B cell (primary cell): ENCODE results near the gene CCDC102A. TPM values are rescaled to one million over a fixed set of nuclear protein-coding genes. Genes with fewer than 3 reads are reported as not detected.
A peak's percentile ranks its signal among the peaks of the same experiment; 100 is the strongest.

ENCODE experiments used
- ATAC-seq: fragments of 200-7000 bp; cut with Tn5 transposase; one replicate; pipeline ENCODE4 v1.10.0; 2021; ENCODE audit warnings: low read depth, mild to moderate bottlenecking, moderate number of reproducible peaks, moderate library complexity
- CTCF ChIA-PET: fragments of 350-600 bp; sonication (Branson Sonifier 250); formaldehyde crosslinking; loops from one replicate; lab custom pipeline; 2021; ENCODE audit warnings: antibody characterized with exemption, inconsistent platforms; lab: Charles Lee
- POLR2A ChIA-PET: fragments of 350-600 bp; sonication (Branson Sonifier 250); formaldehyde crosslinking; loops from one replicate; lab custom pipeline; 2021; ENCODE audit warnings: antibody characterized with exemption; lab: Charles Lee
- DNase-seq: peaks from one replicate; pipeline ENCODE4 v3.0.0; 2013
- H2AFZ ChIP-seq: 2 replicates; pipeline ENCODE4 v1.6.1; 2012; ENCODE audit warnings: mild to moderate bottlenecking, low read depth, low read length; ENCODE audit not compliant: insufficient read depth, poor library complexity, severe bottlenecking
- H3K27ac ChIP-seq, 2 donors: 1 replicate in 1 of 2; 2 replicates in 1 of 2; pipeline ENCODE4 v1.5.1; 2012 to 2013; ENCODE audit warnings: low read length in 2 of 2, mild to moderate bottlenecking in 2 of 2, moderate library complexity in 1 of 2
- H3K27me3 ChIP-seq, 4 experiments: fragments of 200-600 bp in 1 of 4; sonication (generic) in 1 of 4; replicated peaks in 1 of 4; 1 replicate in 2 of 4; 2 replicates in 2 of 4; pipeline versions ENCODE4 v1.6.1 to v1.7.0; 2013 to 2016; ENCODE audit warnings: low read length in 3 of 4, mild to moderate bottlenecking in 2 of 4, mixed read lengths in 1 of 4, moderate library complexity in 1 of 4; ENCODE audit not compliant: insufficient read depth in 4 of 4, control insufficient read depth in 3 of 4; ENCODE audit errors: control extremely low read depth in 1 of 4
- H3K36me3 ChIP-seq, 2 experiments: replicated peaks in 1 of 2; 1 replicate in 1 of 2; 2 replicates in 1 of 2; pipeline versions ENCODE4 v1.6.1 to v1.7.1; 2013; ENCODE audit warnings: low read length in 1 of 2; ENCODE audit not compliant: insufficient read depth in 2 of 2, control insufficient read depth in 1 of 2; ENCODE audit errors: control extremely low read depth in 1 of 2, extremely low read depth in 1 of 2
- H3K4me1 ChIP-seq, 2 donors: fragments of 200-600 bp in 1 of 2; sonication (generic) in 1 of 2; 1 replicate in 1 of 2; 2 replicates in 1 of 2; pipeline versions ENCODE4 v1.5.1 to v1.6.1; 2013 to 2017; ENCODE audit warnings: low read length in 2 of 2; ENCODE audit not compliant: control insufficient read depth in 2 of 2, insufficient read depth in 2 of 2
- H3K4me2 ChIP-seq: replicated peaks from 2 replicates; pipeline ENCODE3; 2012; ENCODE audit warnings: mild to moderate bottlenecking, low read depth, low read length; ENCODE audit not compliant: poor library complexity, severe bottlenecking
- H3K4me3 ChIP-seq, 5 experiments: fragments of 200-600 bp in 1 of 5; sonication (generic) in 1 of 5; 1 replicate in 3 of 5; 2 replicates in 2 of 5; pipeline versions ENCODE4 v1.5.1 to v1.7.0; 2011 to 2016; ENCODE audit warnings: low read length in 4 of 5, mild to moderate bottlenecking in 4 of 5, low read depth in 2 of 5, control low read depth in 1 of 5, moderate library complexity in 1 of 5; ENCODE audit not compliant: insufficient read depth in 1 of 5; ENCODE audit errors: control extremely low read depth in 1 of 5, extremely low read depth in 1 of 5
- H3K79me2 ChIP-seq: fragments of 200-600 bp; sonication (generic); one replicate; pipeline ENCODE4 v1.6.0; 2016; ENCODE audit warnings: low read length; ENCODE audit not compliant: control insufficient read depth, insufficient read depth
- H3K9ac ChIP-seq: fragments of 200-600 bp; sonication (generic); 2 replicates; pipeline ENCODE4 v1.6.1; 2017; ENCODE audit warnings: mild to moderate bottlenecking, low read length, moderate library complexity
- H3K9me3 ChIP-seq, 3 donors: one replicate each; pipeline versions ENCODE4 v1.6.1 to v1.7.1; 2013; ENCODE audit warnings: low read length in 2 of 3; ENCODE audit not compliant: control insufficient read depth in 2 of 3, insufficient read depth in 1 of 3; ENCODE audit errors: control extremely low read depth in 1 of 3
- H4K20me1 ChIP-seq: 2 replicates; pipeline ENCODE4 v1.6.0; 2012; ENCODE audit warnings: mild to moderate bottlenecking, low read length; ENCODE audit not compliant: insufficient read depth, control insufficient read depth, poor library complexity, severe bottlenecking
- H3K27ac Mint-ChIP-seq: one replicate; pipeline ENCODE4 v1.8.0; 2021; ENCODE audit warnings: mixed read lengths
- H3K27me3 Mint-ChIP-seq: one replicate; pipeline ENCODE4 v1.8.0; 2021; ENCODE audit warnings: mixed read lengths
- H3K4me1 Mint-ChIP-seq: one replicate; pipeline ENCODE4 v1.8.0; 2021; ENCODE audit warnings: mixed read lengths
- H3K4me3 Mint-ChIP-seq: one replicate; pipeline ENCODE4 v1.8.0; 2021; ENCODE audit warnings: mixed read lengths
- H3K9me3 Mint-ChIP-seq: one replicate; pipeline ENCODE4 v1.8.0; 2022; ENCODE audit warnings: mixed read lengths; ENCODE audit not compliant: insufficient read depth
- EZH2 ChIP-seq: IDR thresholded peaks from 2 replicates; pipeline ENCODE4 v1.6.1; 2012; ENCODE audit warnings: borderline replicate concordance, low read depth, mild to moderate bottlenecking, moderate library complexity, low read length; ENCODE audit not compliant: insufficient read depth, poor library complexity, severe bottlenecking
- WGBS: methylation state at CpG from one replicate; pipeline ENCODE4 v1.1.5; 2013; ENCODE audit warnings: missing lambda C conversion rate; ENCODE audit not compliant: insufficient coverage; 5-methylcytosine and 5-hydroxymethylcytosine counted together
- intact Hi-C: fragments of 100-400 bp; cut with micrococcal nuclease; formaldehyde crosslinking; loops from one replicate; pipeline ENCODE4 v1.10.0; 2022
- polyA plus RNA-seq: library from polyadenylated mRNA; depleted of rRNA; stranded (reverse); fragments of >200 nt; gene quantifications from 2 replicates; pipeline ENCODE4 v1.2.3, GENCODE V29; 2012
- total RNA-seq, 2 donors: library from RNA; stranded (reverse); fragments of 120-200 nt in 1 of 2; gene quantifications; 1 replicate in 1 of 2; 2 replicates in 1 of 2; pipeline versions ENCODE4 v1.2.3 to v1.2.4, GENCODE V29; 2013 to 2022
- TF ChIP-seq, protein P1 (sequence below): fragments of 200-600 bp; IDR thresholded peaks from one replicate; pipeline ENCODE4 v1.8.0; 2022; ENCODE audit warnings: antibody characterized with exemption, mild to moderate bottlenecking

CCDC102A gene
- total and polyA plus RNA-seq, 2 donors (not counting 1 experiment from before 2014, with no cell fraction given) = 14.5 to 14.7 TPM

DNA sequence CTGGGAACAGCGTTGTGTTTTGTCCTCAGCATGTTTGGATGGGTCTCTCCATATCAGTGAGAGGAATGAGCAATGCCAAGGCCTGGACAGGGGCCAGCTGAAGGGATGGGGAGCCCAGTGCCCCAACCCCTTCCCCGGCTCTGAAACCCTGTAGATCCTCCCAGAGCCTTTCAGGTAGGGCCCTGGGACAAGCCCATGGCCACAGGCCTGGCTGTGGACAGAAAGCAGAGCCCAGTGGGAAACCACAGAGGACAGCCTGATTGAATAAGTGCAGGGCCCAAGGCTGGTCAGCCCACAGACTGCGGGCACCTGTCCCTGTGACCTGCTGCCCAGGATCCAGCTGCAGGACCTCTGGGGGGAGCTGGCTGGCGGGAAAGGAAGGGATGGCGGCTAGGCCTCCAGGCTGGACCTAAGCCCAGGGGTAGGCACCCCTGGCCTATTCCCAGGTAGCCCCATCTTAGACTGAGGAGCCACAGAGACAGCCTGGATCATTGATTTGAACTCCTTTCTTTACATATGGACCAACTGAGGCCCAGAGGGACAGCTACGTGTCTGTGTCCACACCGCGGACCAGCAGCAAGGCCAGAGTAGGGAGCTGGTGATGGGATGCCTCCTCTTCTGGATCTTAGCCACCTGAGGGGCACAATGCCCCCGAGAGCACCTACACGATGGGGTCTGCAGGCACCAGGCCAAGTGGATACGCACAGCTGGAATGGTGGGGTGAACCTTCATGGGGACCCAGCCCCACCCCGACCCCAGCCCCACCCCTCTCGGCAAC lies 1.3 kb downstream of the CCDC102A start:
- H2AFZ ChIP-seq = no peak overlapping the region
- H3K27ac ChIP-seq = peak overlapping the region; percentile 90 to 94
- ChIA-PET CTCF (interaction anchor here (0.8 to 1.2 kb wide), 3 partner anchors 11 to 118 kb away, joined by 3 to 6 read pairs (median 3); no protein-coding TSS in a partner anchor), POLR2A (interaction anchor here (1.1 to 2.8 kb wide), 2 partner anchors 9 to 11 kb away, joined by 5 to 8 read pairs; no protein-coding TSS in a partner anchor)
- H3K4me3 ChIP-seq = peak overlapping the region in 4 of 5 experiments; percentile 53 to 70 (median 57)
- no peaks in the 10 kb centered on the region for H4K20me1 ChIP-seq
- no peak for DNase-seq
- H3K4me1 ChIP-seq = peaks cover 86 to 91% of the 10 kb centered on the region in 2 donors
- Mint-ChIP-seq H3K27ac (peak overlapping the region; percentile 96), H3K4me3 (peak overlapping the region; percentile 89), H3K9me3 (no peaks in the 10 kb centered on the region), H3K4me1 (peaks cover 81% of the 10 kb centered on the region), H3K27me3 (no peaks in the 10 kb centered on the region)
- no peaks in the 10 kb centered on the region for H3K36me3 ChIP-seq
- H3K27me3 ChIP-seq = no peaks in the 10 kb centered on the region
- no peak for ATAC-seq
- H3K9me3 ChIP-seq = peaks cover 0 to 3% (median 0%) of the 10 kb centered on the region in 3 donors
- WGBS = 72% methylated on average over 12 of the region's 13 CpGs
- H3K79me2 ChIP-seq = peaks cover 3% of the 10 kb centered on the region
- H3K9ac ChIP-seq = peak overlapping the region; percentile 74
- intact Hi-C loops = loop anchor here (1.0 to 10.0 kb wide), 7 partner anchors 12 to 1110 kb away; partner anchors contain the start of genes AMFR, POLR2C, PSME3IP1 and RSPRY1
- peak overlapping the region; percentile 92 for H3K4me2 ChIP-seq
- no peak for TF ChIP-seq EZH2
- TF ChIP-seq, protein P1, sequence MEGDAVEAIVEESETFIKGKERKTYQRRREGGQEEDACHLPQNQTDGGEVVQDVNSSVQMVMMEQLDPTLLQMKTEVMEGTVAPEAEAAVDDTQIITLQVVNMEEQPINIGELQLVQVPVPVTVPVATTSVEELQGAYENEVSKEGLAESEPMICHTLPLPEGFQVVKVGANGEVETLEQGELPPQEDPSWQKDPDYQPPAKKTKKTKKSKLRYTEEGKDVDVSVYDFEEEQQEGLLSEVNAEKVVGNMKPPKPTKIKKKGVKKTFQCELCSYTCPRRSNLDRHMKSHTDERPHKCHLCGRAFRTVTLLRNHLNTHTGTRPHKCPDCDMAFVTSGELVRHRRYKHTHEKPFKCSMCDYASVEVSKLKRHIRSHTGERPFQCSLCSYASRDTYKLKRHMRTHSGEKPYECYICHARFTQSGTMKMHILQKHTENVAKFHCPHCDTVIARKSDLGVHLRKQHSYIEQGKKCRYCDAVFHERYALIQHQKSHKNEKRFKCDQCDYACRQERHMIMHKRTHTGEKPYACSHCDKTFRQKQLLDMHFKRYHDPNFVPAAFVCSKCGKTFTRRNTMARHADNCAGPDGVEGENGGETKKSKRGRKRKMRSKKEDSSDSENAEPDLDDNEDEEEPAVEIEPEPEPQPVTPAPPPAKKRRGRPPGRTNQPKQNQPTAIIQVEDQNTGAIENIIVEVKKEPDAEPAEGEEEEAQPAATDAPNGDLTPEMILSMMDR = no peak
